Measurements from ENCODE around the gene SLC40A1.

DNA sequence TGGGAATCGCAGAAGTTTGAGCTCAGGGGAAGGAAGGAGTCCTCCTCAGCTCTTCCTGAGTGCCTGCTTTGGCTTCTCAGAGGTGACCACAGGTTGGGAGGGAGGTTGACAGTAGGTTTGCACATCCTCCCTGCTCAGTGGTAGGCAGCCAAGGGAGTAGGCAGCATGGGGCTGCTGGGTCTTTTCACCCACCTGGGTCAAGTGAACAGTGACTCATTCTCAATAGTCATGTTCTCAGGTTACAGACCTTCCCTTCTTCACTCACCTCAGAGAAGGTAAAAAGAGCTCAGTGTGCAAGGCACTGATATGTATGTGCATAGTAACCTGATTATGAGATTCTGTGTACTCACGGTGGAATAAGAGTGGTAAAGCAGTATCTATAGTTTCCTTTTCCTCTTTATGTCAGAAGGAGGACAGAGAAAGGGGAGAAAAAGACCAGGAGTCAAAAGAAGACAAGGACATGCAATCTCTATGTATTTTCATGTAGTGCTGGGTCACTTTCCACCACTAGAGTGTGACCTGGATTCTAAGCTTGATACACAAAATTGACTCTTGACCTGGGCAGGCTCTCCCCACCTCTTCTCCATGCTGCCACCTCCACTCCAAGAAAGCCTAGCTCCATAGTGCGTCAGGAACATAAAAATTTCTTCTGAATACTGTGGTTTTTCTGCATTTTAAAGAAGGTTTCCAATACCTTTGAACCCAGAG, 44.2 kb upstream of the SLC40A1 start:
- TF ChIP-seq, protein P1, sequence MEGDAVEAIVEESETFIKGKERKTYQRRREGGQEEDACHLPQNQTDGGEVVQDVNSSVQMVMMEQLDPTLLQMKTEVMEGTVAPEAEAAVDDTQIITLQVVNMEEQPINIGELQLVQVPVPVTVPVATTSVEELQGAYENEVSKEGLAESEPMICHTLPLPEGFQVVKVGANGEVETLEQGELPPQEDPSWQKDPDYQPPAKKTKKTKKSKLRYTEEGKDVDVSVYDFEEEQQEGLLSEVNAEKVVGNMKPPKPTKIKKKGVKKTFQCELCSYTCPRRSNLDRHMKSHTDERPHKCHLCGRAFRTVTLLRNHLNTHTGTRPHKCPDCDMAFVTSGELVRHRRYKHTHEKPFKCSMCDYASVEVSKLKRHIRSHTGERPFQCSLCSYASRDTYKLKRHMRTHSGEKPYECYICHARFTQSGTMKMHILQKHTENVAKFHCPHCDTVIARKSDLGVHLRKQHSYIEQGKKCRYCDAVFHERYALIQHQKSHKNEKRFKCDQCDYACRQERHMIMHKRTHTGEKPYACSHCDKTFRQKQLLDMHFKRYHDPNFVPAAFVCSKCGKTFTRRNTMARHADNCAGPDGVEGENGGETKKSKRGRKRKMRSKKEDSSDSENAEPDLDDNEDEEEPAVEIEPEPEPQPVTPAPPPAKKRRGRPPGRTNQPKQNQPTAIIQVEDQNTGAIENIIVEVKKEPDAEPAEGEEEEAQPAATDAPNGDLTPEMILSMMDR (IDR thresholded peaks at IDR 0.05) = no peak
- TF ChIP-seq POLR2A (IDR thresholded peaks at IDR 0.05) = no peak
